ENCODE results near the gene KCND2. TPM values are rescaled to one million over a fixed set of nuclear protein-coding genes. Genes with fewer than 3 reads are reported as not detected.

KCND2 gene
- total and polyA plus RNA-seq, 12 donors: 0.04 to 0.64 (median 0.16) TPM; not detected in 4

- ATAC-seq (no peak), DNase-seq (no peak)
- Histone ChIP-seq H3K4me3 (no peak overlapping the region), H3K36me3 (no peaks in the 10 kb centered on the region), H3K4me1 (no peaks in the 10 kb centered on the region), H3K9me3 (no peaks in the 10 kb centered on the region), H3K27me3 (no peaks in the 10 kb centered on the region), H3K27ac (no peak overlapping the region)
- intact Hi-C loops (cut with DNase I): no loop called here
- TF ChIP-seq CTCF (IDR thresholded peaks at IDR 0.05): no peak
Measured at GRCh38 chr7:120662291-120662690, 389.3 kb downstream of the KCND2 start.

GRCh38 chr7:120665068-120665467, 392.1 kb downstream of the KCND2 start:
- TF ChIP-seq CTCF (IDR thresholded peaks at IDR 0.05): no peak
- Histone ChIP-seq H3K4me3 (no peak overlapping the region), H3K27me3 (no peaks in the 10 kb centered on the region), H3K4me1 (no peaks in the 10 kb centered on the region), H3K9me3 (no peaks in the 10 kb centered on the region), H3K27ac (no peak overlapping the region), H3K36me3 (no peaks in the 10 kb centered on the region)
- DNase-seq (no peak), ATAC-seq (no peak)
- 86 to 93% methylated on average over 1 of the region's 1 CpG for WGBS, 2 donors
- intact Hi-C loops (cut with DNase I): no loop called here

DNA sequence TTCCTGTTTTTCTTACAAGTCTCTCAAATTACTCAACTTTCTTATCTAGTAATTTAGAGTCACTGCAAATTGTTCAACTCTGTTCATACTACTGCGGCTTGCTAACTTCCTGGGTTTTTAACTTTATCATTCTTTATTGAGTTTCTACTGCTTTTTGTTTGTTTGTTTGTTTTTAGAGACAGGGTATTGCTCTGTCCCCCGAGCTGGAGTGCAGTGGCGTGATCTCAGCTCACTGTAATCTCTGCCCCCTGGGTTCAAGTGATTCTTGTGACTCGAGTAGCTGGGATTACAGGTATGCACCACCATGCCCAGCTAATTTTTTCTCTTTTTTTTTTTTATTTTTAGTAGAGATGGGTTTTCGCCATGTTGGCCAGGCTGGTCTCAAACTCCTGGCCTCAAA, 402.1 kb downstream of the KCND2 start:
- H3K4me3 ChIP-seq: no peak overlapping the region
- intact Hi-C loops (cut with DNase I): no loop called here
- H3K27ac ChIP-seq: no peak overlapping the region
- no peak for ATAC-seq
- H3K9me3 ChIP-seq: no peaks in the 10 kb centered on the region
- no peaks in the 10 kb centered on the region for H3K36me3 ChIP-seq
- H3K27me3 ChIP-seq: peaks cover 0 to 70% (median 0%) of the 10 kb centered on the region in 7 donors
- WGBS, 2 donors: 61 to 62% methylated on average over 5 of the region's 5 CpGs
- TF ChIP-seq CTCF (IDR thresholded peaks at IDR 0.05): no peak
- no peaks in the 10 kb centered on the region for H3K4me1 ChIP-seq
- no peak for DNase-seq

GRCh38 chr7:120677535-120677934, 404.6 kb downstream of the KCND2 start:
- Histone ChIP-seq H3K4me3 (no peak overlapping the region), H3K4me1 (no peaks in the 10 kb centered on the region), H3K27me3 (peaks cover 0 to 73% (median 0%) of the 10 kb centered on the region in 7 donors), H3K36me3 (no peaks in the 10 kb centered on the region), H3K9me3 (no peaks in the 10 kb centered on the region), H3K27ac (no peak overlapping the region)
- ATAC-seq: no peak
- no peak for DNase-seq
- WGBS, 2 donors: 91 to 94% methylated on average over 1 of the region's 1 CpG
- intact Hi-C loops (cut with DNase I): no loop called here
- TF ChIP-seq CTCF (IDR thresholded peaks at IDR 0.05): no peak

All from heart right ventricle (tissue), 16 donors.